Keratinocyte (primary cell): ENCODE measurements around the gene BCAS3. TPM values are rescaled to one million over a fixed set of nuclear protein-coding genes. Genes with fewer than 3 reads are reported as not detected.

Source experiments
- DNase-seq: peaks from one replicate; pipeline ENCODE4 v3.0.0-alpha.2; 2011; ENCODE audit warnings: low read depth, missing footprints, low spot score
- FAIRE-seq: peaks from 2 replicates; lab custom pipeline; 2011; peaks lifted over from hg19 to GRCh38; lab: Jason Lieb, UNC
- H2AFZ ChIP-seq: 2 replicates; pipeline ENCODE4 v1.6.0; 2012; ENCODE audit warnings: low read length, control low read depth, inconsistent platforms; ENCODE audit not compliant: control insufficient read depth
- H3K27ac ChIP-seq: 2 replicates; pipeline ENCODE4 v1.5.1; 2011; ENCODE audit warnings: low read length; ENCODE audit not compliant: control insufficient read depth, insufficient read depth
- H3K27me3 ChIP-seq: 3 replicates; pipeline ENCODE4 v1.6.0; 2011; ENCODE audit warnings: low read length; ENCODE audit not compliant: control insufficient read depth, insufficient read depth; ENCODE audit errors: extremely low read depth
- H3K36me3 ChIP-seq, 2 experiments: 2 replicates in 1 of 2; 3 replicates in 1 of 2; pipeline ENCODE4 v1.5.1; 2011; ENCODE audit warnings: low read length in 2 of 2, mild to moderate bottlenecking in 1 of 2; ENCODE audit not compliant: control insufficient read depth in 2 of 2, insufficient read depth in 2 of 2; ENCODE audit errors: extremely low read depth in 1 of 2
- H3K4me1 ChIP-seq: 3 replicates; pipeline ENCODE4 v1.5.1; 2011; ENCODE audit warnings: low read length; ENCODE audit not compliant: control insufficient read depth, insufficient read depth; ENCODE audit errors: extremely low read depth
- H3K4me2 ChIP-seq: 3 replicates; pipeline ENCODE4 v1.6.0; 2011; ENCODE audit warnings: low read depth, low read length; ENCODE audit not compliant: control insufficient read depth, insufficient read depth; ENCODE audit errors: extremely low read depth
- H3K4me3 ChIP-seq, 3 experiments: fragments of 200-600 bp in 1 of 3; sonication (generic) in 1 of 3; 2 replicates in 2 of 3; 3 replicates in 1 of 3; pipeline ENCODE4 v1.5.1; 2011 to 2016; ENCODE audit warnings: low read length in 3 of 3, mild to moderate bottlenecking in 3 of 3, control low read depth in 2 of 3, inconsistent platforms in 1 of 3, low read depth in 1 of 3, mixed read lengths in 1 of 3, mixed run types in 1 of 3, moderate library complexity in 1 of 3; ENCODE audit not compliant: control insufficient read depth in 2 of 3, insufficient read depth in 2 of 3; ENCODE audit errors: extremely low read depth in 1 of 3
- H3K79me2 ChIP-seq: 2 replicates; pipeline ENCODE4 v1.6.0; 2012; ENCODE audit warnings: low read length; ENCODE audit not compliant: control insufficient read depth, insufficient read depth
- H3K9ac ChIP-seq: 3 replicates; pipeline ENCODE4 v1.6.0; 2011; ENCODE audit warnings: low read length; ENCODE audit not compliant: control insufficient read depth, insufficient read depth; ENCODE audit errors: extremely low read depth
- H3K9me1 ChIP-seq: 3 replicates; pipeline ENCODE4 v1.6.0; 2011; ENCODE audit warnings: low read length; ENCODE audit not compliant: control insufficient read depth, insufficient read depth; ENCODE audit errors: extremely low read depth
- H3K9me3 ChIP-seq: 2 replicates; pipeline ENCODE4 v1.5.1; 2012; ENCODE audit warnings: low read depth, low read length; ENCODE audit not compliant: control insufficient read depth
- H4K20me1 ChIP-seq: 3 replicates; pipeline ENCODE4 v1.6.0; 2011; ENCODE audit warnings: low read length; ENCODE audit not compliant: control insufficient read depth, insufficient read depth; ENCODE audit errors: extremely low read depth
- CTCF ChIP-seq, 3 experiments: IDR thresholded peaks in 1 of 3; conservative IDR thresholded peaks in 1 of 3; optimal IDR thresholded peaks in 1 of 3; 2 replicates in 2 of 3; 3 replicates in 1 of 3; pipeline versions ENCODE3 to v1.5.1; 2011; ENCODE audit warnings: low read length in 3 of 3, mild to moderate bottlenecking in 3 of 3, moderate library complexity in 2 of 3, control low read depth in 1 of 3, inconsistent platforms in 1 of 3; ENCODE audit not compliant: insufficient read depth in 2 of 3; ENCODE audit errors: extremely low read depth in 1 of 3
- EZH2 ChIP-seq: IDR thresholded peaks from one replicate; pipeline ENCODE4 v1.6.1; 2012; ENCODE audit warnings: inconsistent platforms, mild to moderate bottlenecking, low read length, moderate library complexity
- dilution Hi-C: fragments of 300-500 bp; cut with MboI; formaldehyde crosslinking; loops from one replicate; pipeline ENCODE4 v1.7.0; 2020; ENCODE audit warnings: low sequenced_read_pairs; ENCODE audit not compliant: extremely low pct_ligation_motif_present
- polyA plus RNA-seq, 5 experiments: library from polyadenylated mRNA; depleted of rRNA in 3 of 5; stranded (reverse) in 3 of 5; stranded (forward) in 1 of 5; unstranded in 1 of 5; fragments of >200 nt; gene quantifications; 1 replicate in 1 of 5; 2 replicates in 3 of 5; 3 replicates in 1 of 5; pipeline versions ENCODE4 v1.2.1 to v1.2.3, GENCODE V29; 2011 to 2012; ENCODE audit warnings: missing spikeins in 2 of 5, low read depth in 1 of 5, low replicate concordance in 1 of 5

BCAS3 gene
- polyA plus RNA-seq, 1 donor (not counting 4 experiments of a cell fraction or from before 2014, with no cell fraction given): 11.8 TPM

- H3K4me2 ChIP-seq: no peak overlapping the region
- H3K9me1 ChIP-seq: no peaks in the 10 kb centered on the region
- H3K9ac ChIP-seq: no peak overlapping the region
- H3K36me3 ChIP-seq: no peaks in the 10 kb centered on the region
- TF ChIP-seq EZH2 (no peak), CTCF (optimal IDR thresholded peaks at IDR 0.05 in 1 of 3, IDR thresholded peaks at IDR 0.05 in 1 of 3, conservative IDR thresholded peaks at IDR 0.05 in 1 of 3; ENCODE audit: extremely low read depth in 1 of 3, insufficient read depth in 2 of 3, low read length in 3 of 3) (no peak)
- DNase-seq (no peak), FAIRE-seq (no peak)
- no peak overlapping the region for H3K27ac ChIP-seq
- no peak overlapping the region for H2AFZ ChIP-seq
- no peaks in the 10 kb centered on the region for H3K79me2 ChIP-seq
- no peaks in the 10 kb centered on the region for H3K9me3 ChIP-seq
- dilution Hi-C loops: no loop called here
- no peak overlapping the region for H3K4me3 ChIP-seq
- H4K20me1 ChIP-seq: no peaks in the 10 kb centered on the region
- no peaks in the 10 kb centered on the region for H3K27me3 ChIP-seq
- H3K4me1 ChIP-seq: no peaks in the 10 kb centered on the region
Measured at GRCh38 chr17:61116577-61116976, 438.9 kb downstream of the BCAS3 start.

GRCh38 chr17:61117983-61118382 is 440.3 kb downstream of the BCAS3 start:
- H3K9me1 ChIP-seq: no peaks in the 10 kb centered on the region
- H3K4me2 ChIP-seq: no peak overlapping the region
- H3K9ac ChIP-seq: no peak overlapping the region
- H2AFZ ChIP-seq: no peak overlapping the region
- no peak for DNase-seq
- FAIRE-seq: no peak
- H3K79me2 ChIP-seq: no peaks in the 10 kb centered on the region
- H4K20me1 ChIP-seq: no peaks in the 10 kb centered on the region
- no peaks in the 10 kb centered on the region for H3K36me3 ChIP-seq
- H3K9me3 ChIP-seq: no peaks in the 10 kb centered on the region
- H3K4me1 ChIP-seq: no peaks in the 10 kb centered on the region
- H3K4me3 ChIP-seq: no peak overlapping the region
- no peak for TF ChIP-seq EZH2
- TF ChIP-seq CTCF (optimal IDR thresholded peaks at IDR 0.05 in 1 of 3, IDR thresholded peaks at IDR 0.05 in 1 of 3, conservative IDR thresholded peaks at IDR 0.05 in 1 of 3; ENCODE audit: extremely low read depth in 1 of 3, insufficient read depth in 2 of 3, low read length in 3 of 3): no peak
- H3K27ac ChIP-seq: no peak overlapping the region
- H3K27me3 ChIP-seq: no peaks in the 10 kb centered on the region
- dilution Hi-C loops: no loop called here
